ENCODE measurements around the gene ENC1. TPM values are rescaled to one million over a fixed set of nuclear protein-coding genes. Genes with fewer than 3 reads are reported as not detected.

The ENC1 gene
- total RNA-seq, 1 donor from 2014 or later, result 6.6 TPM

- DNase-seq, result no peak
- H3K27ac Mint-ChIP-seq, result no peak overlapping the region
- H3K27me3 Mint-ChIP-seq, result peaks cover 5% of the 10 kb centered on the region
- no peak for TF ChIP-seq CTCF (IDR thresholded peaks at IDR 0.05)
- no peak overlapping the region for H3K4me3 Mint-ChIP-seq
- intact Hi-C loops (cut with micrococcal nuclease), result loop anchor here (1.0 to 10.0 kb wide), 8 partner anchors 255 to 1155 kb away; partner anchors contain the start of gene BTF3
- POLR2A ChIA-PET, result no interaction called here
- no peaks in the 10 kb centered on the region for H3K4me1 Mint-ChIP-seq
- CTCF ChIA-PET, result interaction anchor here (0.7 to 3.2 kb wide), 8 partner anchors 8 to 1059 kb away, joined by 3 to 52 read pairs (median 4); no protein-coding TSS in a partner anchor
- H3K9me3 Mint-ChIP-seq, result no peaks in the 10 kb centered on the region
- no peaks in the 10 kb centered on the region for H3K36me3 Mint-ChIP-seq (ENCODE audit: low read depth)
- ATAC-seq (ENCODE audit: low read depth), result no peak
Measured at GRCh38 chr5:74649421-74649973, 9.0 kb upstream of the ENC1 start.

GRCh38 chr5:74648835-74649293 lies 8.3 kb upstream of the ENC1 start:
- intact Hi-C loops (cut with micrococcal nuclease), result loop anchor here (1.0 to 10.0 kb wide), 9 partner anchors 254 to 1154 kb away; partner anchors contain the start of gene BTF3
- POLR2A ChIA-PET, result no interaction called here
- Mint-ChIP-seq H3K27ac (no peak overlapping the region), H3K9me3 (no peaks in the 10 kb centered on the region), H3K4me3 (no peak overlapping the region), H3K4me1 (no peaks in the 10 kb centered on the region), H3K36me3 (ENCODE audit: low read depth) (no peaks in the 10 kb centered on the region), H3K27me3 (peaks cover 7% of the 10 kb centered on the region)
- DNase-seq (no peak), ATAC-seq (ENCODE audit: low read depth) (peak; percentile 78)
- peak; percentile 53 for TF ChIP-seq CTCF (IDR thresholded peaks at IDR 0.05)
- CTCF ChIA-PET, result interaction anchor here (0.7 to 3.2 kb wide), 8 partner anchors 9 to 1058 kb away, joined by 3 to 52 read pairs (median 4); no protein-coding TSS in a partner anchor

- DNase-seq, result no peak
- ATAC-seq (ENCODE audit: low read depth), result no peak
- H3K9me3 Mint-ChIP-seq, result no peaks in the 10 kb centered on the region
- no peak for TF ChIP-seq CTCF (IDR thresholded peaks at IDR 0.05)
- intact Hi-C loops (cut with micrococcal nuclease), result loop anchor here (10.0 kb wide), 2 partner anchors 352 to 1152 kb away; partner anchors contain the start of gene BTF3
- no peak overlapping the region for H3K27ac Mint-ChIP-seq
- ChIA-PET POLR2A (interaction anchor here (0.7 kb wide), 1 partner anchor 750 kb away, joined by 5 read pairs; no protein-coding TSS in a partner anchor), CTCF (interaction anchor here (1.0 to 3.5 kb wide), 3 partner anchors 251 to 747 kb away, joined by 3 to 26 read pairs (median 3); no protein-coding TSS in a partner anchor)
- H3K4me1 Mint-ChIP-seq, result no peaks in the 10 kb centered on the region
- peaks cover 8% of the 10 kb centered on the region for H3K27me3 Mint-ChIP-seq
- H3K4me3 Mint-ChIP-seq, result no peak overlapping the region
- no peaks in the 10 kb centered on the region for H3K36me3 Mint-ChIP-seq (ENCODE audit: low read depth)
Measured at GRCh38 chr5:74647096-74647495, 6.6 kb upstream of the ENC1 start.

- ATAC-seq (ENCODE audit: low read depth), result no peak
- intact Hi-C loops (cut with micrococcal nuclease), result loop anchor here (1.0 to 10.0 kb wide), 4 partner anchors 348 to 1148 kb away; partner anchors contain the start of genes BTF3 and HMGCR
- ChIA-PET POLR2A (no interaction called here), CTCF (interaction anchor here (0.7 to 4.7 kb wide), 6 partner anchors 13 to 744 kb away, joined by 3 to 30 read pairs (median 3); no protein-coding TSS in a partner anchor)
- Mint-ChIP-seq H3K4me1 (peaks cover 30% of the 10 kb centered on the region), H3K27ac (no peak overlapping the region), H3K36me3 (ENCODE audit: low read depth) (no peaks in the 10 kb centered on the region), H3K4me3 (no peak overlapping the region), H3K27me3 (peaks cover 3% of the 10 kb centered on the region), H3K9me3 (no peaks in the 10 kb centered on the region)
- no peak for DNase-seq
- no peak for TF ChIP-seq CTCF (IDR thresholded peaks at IDR 0.05)
Measured at GRCh38 chr5:74643111-74643562, 2.6 kb upstream of the ENC1 start.

- H3K27ac Mint-ChIP-seq, result no peak overlapping the region
- ChIA-PET POLR2A (interaction anchor here (1.0 kb wide), 1 partner anchor 40 kb away, joined by 3 read pairs; no protein-coding TSS in a partner anchor), CTCF (interaction anchor here (1.1 to 4.7 kb wide), 5 partner anchors 12 to 743 kb away, joined by 3 to 30 read pairs (median 3); no protein-coding TSS in a partner anchor)
- peaks cover 3% of the 10 kb centered on the region for H3K27me3 Mint-ChIP-seq
- DNase-seq (no peak), ATAC-seq (ENCODE audit: low read depth) (no peak)
- no peak for TF ChIP-seq CTCF (IDR thresholded peaks at IDR 0.05)
- H3K9me3 Mint-ChIP-seq, result no peaks in the 10 kb centered on the region
- intact Hi-C loops (cut with micrococcal nuclease), result loop anchor here (1.0 to 10.0 kb wide), 4 partner anchors 248 to 1148 kb away; partner anchors contain the start of genes BTF3 and HMGCR
- peaks cover 32% of the 10 kb centered on the region for H3K4me1 Mint-ChIP-seq
- no peak overlapping the region for H3K4me3 Mint-ChIP-seq
- no peaks in the 10 kb centered on the region for H3K36me3 Mint-ChIP-seq (ENCODE audit: low read depth)
Measured at GRCh38 chr5:74642543-74642863, 2.0 kb upstream of the ENC1 start.

Data from activated B cell treated with CpG ODN at 0.5 μM for 24 hours (primary cell).